Spinal cord (tissue), 4 donors: ENCODE data around the gene WDR89. TPM values are rescaled to one million over a fixed set of nuclear protein-coding genes. Genes with fewer than 3 reads are reported as not detected.

Experiments used
- polyA plus RNA-seq, 2 donors: library from polyadenylated mRNA; unstranded; fragments of 120-200 nt; gene quantifications; one replicate each; pipeline ENCODE4 v1.2.1, GENCODE V29; 2013; ENCODE audit not compliant: insufficient read length in 2 of 2
- small RNA-seq: library from RNA; depleted of rRNA; stranded (forward); fragments of <200 nt; gene quantifications from one replicate; pipeline ENCODE3, GENCODE V24; 2014; ENCODE audit warnings: low replicate concordance
- total RNA-seq, 2 donors: library from RNA; depleted of rRNA in 1 of 2; stranded (reverse); fragments of 120-200 nt in 1 of 2; fragments of >200 nt in 1 of 2; gene quantifications; one replicate each; pipeline versions ENCODE4 v1.2.3 to v1.2.4, GENCODE V29; 2013 to 2014

Gene WDR89
- total and polyA plus RNA-seq, 4 donors = 11.8 to 22.6 (median 17.1) TPM

Small RNA genes lying within 50 kb of the gene (small RNA-seq; reads per million reads assigned to genes)
- 0.06 reads per million for gene RF00012
- gene RF00019 = not detected
- not detected for gene RNU6-1162P
- not detected for gene RNU6-597P

Other genes starting within 250 kb of the WDR89 start
- 10 to 100 TPM; 22.0 to 41.4 TPM for gene PPP2R5E, start 98.5 kb downstream of the WDR89 start, total RNA-seq
- gene PPP2R5E, start 98.5 kb downstream of the WDR89 start, polyA plus RNA-seq = 10 to 100 TPM; 33.8 to 47.5 TPM
- gene SGPP1, start 86.2 kb upstream of the WDR89 start, total RNA-seq = 10 to 100 TPM; 17.1 to 52.0 TPM
- 10 to 100 TPM; 19.8 to 25.2 TPM for gene SGPP1, start 86.2 kb upstream of the WDR89 start, polyA plus RNA-seq
- gene SYNE2, start 211.1 kb upstream of the WDR89 start, total RNA-seq = 10 to 100 TPM; 60.3 to 97.9 TPM
- 10 to 100 TPM; 49.1 to 51.6 TPM for gene SYNE2, start 211.1 kb upstream of the WDR89 start, polyA plus RNA-seq